SK-N-MC (cell line): ENCODE measurements around the gene DCTN3.

ENCODE experiments used
- EZH2 ChIP-seq: fragments of 200-600 bp; sonication (generic); IDR thresholded peaks from one replicate; pipeline ENCODE4 v1.6.1; 2017; ENCODE audit warnings: antibody characterized with exemption
- FOXP2 ChIP-seq: optimal IDR thresholded peaks from 2 replicates; pipeline ENCODE3; 2011; ENCODE audit warnings: mild to moderate bottlenecking, moderate library complexity; ENCODE audit not compliant: insufficient read depth; ENCODE audit errors: extremely low read length, control extremely low read depth
- POLR2AphosphoS5 ChIP-seq: IDR thresholded peaks from 2 replicates; pipeline ENCODE4 v1.6.1; 2012; ENCODE audit warnings: mild to moderate bottlenecking, low read depth, low read length, borderline replicate concordance

DNA sequence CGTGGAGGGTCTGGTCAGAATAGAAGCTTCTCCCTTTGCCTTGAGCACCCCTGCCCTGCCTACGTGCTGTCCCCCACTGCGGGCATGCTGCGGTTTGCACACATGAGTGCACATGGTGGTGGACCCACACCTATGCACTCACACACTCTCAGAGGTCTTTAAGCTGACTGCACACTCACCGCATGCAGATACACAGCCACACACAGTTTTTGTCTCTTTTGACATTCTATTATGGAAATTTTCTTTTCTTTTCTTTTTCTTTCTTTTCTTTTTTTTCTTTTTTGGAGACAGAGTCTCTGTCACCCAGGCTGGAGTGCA is 9.2 kb upstream of the DCTN3 start:
- TF ChIP-seq EZH2: no peak
- TF ChIP-seq POLR2AphosphoS5: no peak
- TF ChIP-seq FOXP2: no peak
